ENCODE results near the gene SOX10. TPM values are rescaled to one million over a fixed set of nuclear protein-coding genes. Genes with fewer than 3 reads are reported as not detected.

The SOX10 gene
- total RNA-seq, 1 experiment from 2014 or later = not detected

DNA sequence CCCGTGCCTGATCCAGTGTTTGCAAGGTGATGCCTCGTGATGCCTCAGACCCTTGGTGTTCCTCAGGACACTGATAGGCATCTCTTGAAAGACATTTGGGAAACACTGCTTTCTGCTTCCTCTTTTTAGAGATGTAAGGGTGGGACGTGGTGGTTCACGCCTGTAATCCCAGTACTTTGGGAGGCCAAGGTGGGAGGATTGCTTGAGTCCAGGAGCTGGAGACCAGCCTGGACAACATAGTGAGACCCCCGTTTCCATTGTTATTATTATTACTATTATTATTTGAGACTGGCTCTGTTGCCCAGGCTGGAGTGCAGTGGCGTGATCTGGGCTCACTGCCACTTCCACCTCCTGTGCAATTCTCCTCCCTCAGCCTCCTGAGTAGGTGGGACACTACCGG is 6.5 kb upstream of the SOX10 start:
- TF ChIP-seq SIN3A (IDR thresholded peaks at IDR 0.05; ENCODE audit: borderline replicate concordance, insufficient read depth, low read depth, low read length) (no peak), TCF7L2 (IDR thresholded peaks at IDR 0.05; ENCODE audit: low read depth, low read length) (no peak), POLR2AphosphoS5 (IDR thresholded peaks at IDR 0.05; ENCODE audit: low read depth, low read length) (no peak)
- TF ChIP-seq, protein P1, sequence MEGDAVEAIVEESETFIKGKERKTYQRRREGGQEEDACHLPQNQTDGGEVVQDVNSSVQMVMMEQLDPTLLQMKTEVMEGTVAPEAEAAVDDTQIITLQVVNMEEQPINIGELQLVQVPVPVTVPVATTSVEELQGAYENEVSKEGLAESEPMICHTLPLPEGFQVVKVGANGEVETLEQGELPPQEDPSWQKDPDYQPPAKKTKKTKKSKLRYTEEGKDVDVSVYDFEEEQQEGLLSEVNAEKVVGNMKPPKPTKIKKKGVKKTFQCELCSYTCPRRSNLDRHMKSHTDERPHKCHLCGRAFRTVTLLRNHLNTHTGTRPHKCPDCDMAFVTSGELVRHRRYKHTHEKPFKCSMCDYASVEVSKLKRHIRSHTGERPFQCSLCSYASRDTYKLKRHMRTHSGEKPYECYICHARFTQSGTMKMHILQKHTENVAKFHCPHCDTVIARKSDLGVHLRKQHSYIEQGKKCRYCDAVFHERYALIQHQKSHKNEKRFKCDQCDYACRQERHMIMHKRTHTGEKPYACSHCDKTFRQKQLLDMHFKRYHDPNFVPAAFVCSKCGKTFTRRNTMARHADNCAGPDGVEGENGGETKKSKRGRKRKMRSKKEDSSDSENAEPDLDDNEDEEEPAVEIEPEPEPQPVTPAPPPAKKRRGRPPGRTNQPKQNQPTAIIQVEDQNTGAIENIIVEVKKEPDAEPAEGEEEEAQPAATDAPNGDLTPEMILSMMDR (IDR thresholded peaks at IDR 0.05) = no peak
- TF ChIP-seq, protein P2, sequence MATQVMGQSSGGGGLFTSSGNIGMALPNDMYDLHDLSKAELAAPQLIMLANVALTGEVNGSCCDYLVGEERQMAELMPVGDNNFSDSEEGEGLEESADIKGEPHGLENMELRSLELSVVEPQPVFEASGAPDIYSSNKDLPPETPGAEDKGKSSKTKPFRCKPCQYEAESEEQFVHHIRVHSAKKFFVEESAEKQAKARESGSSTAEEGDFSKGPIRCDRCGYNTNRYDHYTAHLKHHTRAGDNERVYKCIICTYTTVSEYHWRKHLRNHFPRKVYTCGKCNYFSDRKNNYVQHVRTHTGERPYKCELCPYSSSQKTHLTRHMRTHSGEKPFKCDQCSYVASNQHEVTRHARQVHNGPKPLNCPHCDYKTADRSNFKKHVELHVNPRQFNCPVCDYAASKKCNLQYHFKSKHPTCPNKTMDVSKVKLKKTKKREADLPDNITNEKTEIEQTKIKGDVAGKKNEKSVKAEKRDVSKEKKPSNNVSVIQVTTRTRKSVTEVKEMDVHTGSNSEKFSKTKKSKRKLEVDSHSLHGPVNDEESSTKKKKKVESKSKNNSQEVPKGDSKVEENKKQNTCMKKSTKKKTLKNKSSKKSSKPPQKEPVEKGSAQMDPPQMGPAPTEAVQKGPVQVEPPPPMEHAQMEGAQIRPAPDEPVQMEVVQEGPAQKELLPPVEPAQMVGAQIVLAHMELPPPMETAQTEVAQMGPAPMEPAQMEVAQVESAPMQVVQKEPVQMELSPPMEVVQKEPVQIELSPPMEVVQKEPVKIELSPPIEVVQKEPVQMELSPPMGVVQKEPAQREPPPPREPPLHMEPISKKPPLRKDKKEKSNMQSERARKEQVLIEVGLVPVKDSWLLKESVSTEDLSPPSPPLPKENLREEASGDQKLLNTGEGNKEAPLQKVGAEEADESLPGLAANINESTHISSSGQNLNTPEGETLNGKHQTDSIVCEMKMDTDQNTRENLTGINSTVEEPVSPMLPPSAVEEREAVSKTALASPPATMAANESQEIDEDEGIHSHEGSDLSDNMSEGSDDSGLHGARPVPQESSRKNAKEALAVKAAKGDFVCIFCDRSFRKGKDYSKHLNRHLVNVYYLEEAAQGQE (IDR thresholded peaks at IDR 0.05; ENCODE audit: insufficient read depth in 1 of 2, low read depth in 2 of 2, low read length in 1 of 2) = no peak
- BruUV-seq (replicated peaks) = no TSS peak
- Histone ChIP-seq H3K4me1 (ENCODE audit: control insufficient read depth, insufficient read depth, low read length) (no peaks in the 10 kb centered on the region), H3K36me3 (ENCODE audit: control insufficient read depth, insufficient read depth, low read length) (no peaks in the 10 kb centered on the region), H3K9me3 (ENCODE audit: control insufficient read depth, insufficient read depth, low read depth, low read length) (no peaks in the 10 kb centered on the region), H3K27me3 (ENCODE audit: control insufficient read depth, insufficient read depth, low read length) (no peaks in the 10 kb centered on the region), H3K4me3 (ENCODE audit: low read depth in 2 of 2, low read length in 2 of 2) (no peak overlapping the region), H3K27ac (ENCODE audit: low read length) (no peak overlapping the region)
- DNase-seq (ENCODE audit: low read depth, low spot score) (no peak), ATAC-seq (no peak)
- in situ Hi-C loops (cut with HindIII; ENCODE audit: low pct_unique_long_range_greater_than_20kb, low sequenced_read_pairs) (no loop called here), intact Hi-C loops (cut with micrococcal nuclease; ENCODE audit: unreplicated experiment) (no loop called here)
- ChIA-PET CTCF (no interaction called here), POLR2A (no interaction called here)

DNA sequence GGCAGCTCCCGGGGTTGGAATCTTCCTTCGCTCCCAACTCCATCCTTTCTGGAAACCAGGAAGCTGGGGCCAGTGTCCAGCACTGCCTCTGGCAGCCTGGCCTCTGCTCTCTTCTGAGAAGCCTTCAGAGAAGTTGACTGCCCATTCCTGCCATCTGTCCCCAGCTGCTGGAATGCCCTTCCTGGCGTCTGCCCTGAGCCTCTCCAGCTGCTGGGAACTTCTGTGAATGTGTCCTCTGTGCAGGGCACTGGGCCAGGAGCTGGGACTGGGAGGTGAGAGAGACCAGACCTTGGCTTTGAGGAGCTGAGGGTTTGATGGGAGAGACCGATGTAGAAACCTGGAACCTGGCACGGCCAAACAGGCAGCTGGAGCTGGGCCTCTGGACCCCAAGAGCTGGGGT is 5.9 kb upstream of the SOX10 start:
- ChIA-PET POLR2A (no interaction called here), CTCF (no interaction called here)
- Histone ChIP-seq H3K27ac (ENCODE audit: low read length) (no peak overlapping the region), H3K27me3 (ENCODE audit: control insufficient read depth, insufficient read depth, low read length) (no peaks in the 10 kb centered on the region), H3K9me3 (ENCODE audit: control insufficient read depth, insufficient read depth, low read depth, low read length) (no peaks in the 10 kb centered on the region), H3K4me1 (ENCODE audit: control insufficient read depth, insufficient read depth, low read length) (no peaks in the 10 kb centered on the region), H3K4me3 (ENCODE audit: low read depth in 2 of 2, low read length in 2 of 2) (no peak overlapping the region), H3K36me3 (ENCODE audit: control insufficient read depth, insufficient read depth, low read length) (no peaks in the 10 kb centered on the region)
- in situ Hi-C loops (cut with HindIII; ENCODE audit: low pct_unique_long_range_greater_than_20kb, low sequenced_read_pairs) (no loop called here), intact Hi-C loops (cut with micrococcal nuclease; ENCODE audit: unreplicated experiment) (no loop called here)
- no peak for DNase-seq (ENCODE audit: low read depth, low spot score)
- ATAC-seq = no peak
- no TSS peak for BruUV-seq (replicated peaks)
- no peak for TF ChIP-seq TCF7L2 (IDR thresholded peaks at IDR 0.05; ENCODE audit: low read depth, low read length)
- no peak for TF ChIP-seq SIN3A (IDR thresholded peaks at IDR 0.05; ENCODE audit: borderline replicate concordance, insufficient read depth, low read depth, low read length)
- TF ChIP-seq, protein P1 (IDR thresholded peaks at IDR 0.05) = no peak
- TF ChIP-seq POLR2AphosphoS5 (IDR thresholded peaks at IDR 0.05; ENCODE audit: low read depth, low read length) = no peak
- TF ChIP-seq, protein P2 (IDR thresholded peaks at IDR 0.05; ENCODE audit: insufficient read depth in 1 of 2, low read depth in 2 of 2, low read length in 1 of 2) = no peak

Measured in Panc1 (cell line).